ENCODE data around the gene ZNF516.

GRCh38 chr18:76495006-76495370 is at the start of gene ZNF516:
- TF ChIP-seq POLR2AphosphoS5 (IDR thresholded peaks at IDR 0.05; ENCODE audit: low read depth, low read length) (no peak), POLR2A (IDR thresholded peaks at IDR 0.05; ENCODE audit: low read depth, low read length) (no peak), TAF1 (IDR thresholded peaks at IDR 0.05; ENCODE audit: borderline replicate concordance, low read depth, low read length) (no peak)

All from GM12892 (cell line).